H9 (cell line): ENCODE results near the gene BARX2. TPM values are rescaled to one million over a fixed set of nuclear protein-coding genes. Genes with fewer than 3 reads are reported as not detected.

Source experiments
- DNase-seq: peaks from one replicate; pipeline ENCODE4 v3.0.0-alpha.2; 2017
- H2AFZ ChIP-seq: one replicate; pipeline ENCODE4 v1.6.1; 2013; ENCODE audit warnings: mild to moderate bottlenecking, low read length, control low read depth, moderate library complexity
- H2AK5ac ChIP-seq: 2 replicates; pipeline ENCODE4 v1.6.1; 2013; ENCODE audit warnings: low read length, control low read depth, mixed read lengths; ENCODE audit not compliant: insufficient read length
- H2BK120ac ChIP-seq: one replicate; pipeline ENCODE4 v1.6.1; 2013; ENCODE audit warnings: low read depth, mild to moderate bottlenecking, low read length, control low read depth, inconsistent platforms; ENCODE audit not compliant: poor library complexity, severe bottlenecking
- H2BK12ac ChIP-seq: 2 replicates; pipeline ENCODE4 v1.6.1; 2013; ENCODE audit warnings: low read length, control low read depth, mixed read lengths, low read depth; ENCODE audit not compliant: insufficient read length
- H2BK15ac ChIP-seq: 2 replicates; pipeline ENCODE4 v1.6.1; 2013; ENCODE audit warnings: low read depth, low read length, control low read depth
- H2BK20ac ChIP-seq: one replicate; pipeline ENCODE4 v1.6.1; 2013; ENCODE audit warnings: low read depth, mild to moderate bottlenecking, low read length, control low read depth, inconsistent platforms; ENCODE audit not compliant: poor library complexity, severe bottlenecking
- H2BK5ac ChIP-seq: 2 replicates; pipeline ENCODE4 v1.6.1; 2013; ENCODE audit warnings: low read length, control low read depth, mixed read lengths; ENCODE audit not compliant: insufficient read length
- H3K14ac ChIP-seq: 2 replicates; pipeline ENCODE4 v1.6.1; 2013; ENCODE audit warnings: low read length, control low read depth; ENCODE audit not compliant: insufficient read depth
- H3K18ac ChIP-seq: 2 replicates; pipeline ENCODE4 v1.6.1; 2013; ENCODE audit warnings: low read depth, mild to moderate bottlenecking, mixed read lengths, low read length, control low read depth; ENCODE audit not compliant: insufficient read length
- H3K23ac ChIP-seq: 2 replicates; pipeline ENCODE4 v1.6.1; 2013; ENCODE audit warnings: low read length, control low read depth, mixed read lengths, low read depth; ENCODE audit not compliant: insufficient read length
- H3K23me2 ChIP-seq: 2 replicates; pipeline ENCODE4 v1.6.1; 2013; ENCODE audit warnings: low read depth, mild to moderate bottlenecking, mixed read lengths, low read length, control low read depth; ENCODE audit not compliant: insufficient read length, poor library complexity, severe bottlenecking
- H3K27ac ChIP-seq: 2 replicates; pipeline ENCODE4 v1.5.1; 2013; ENCODE audit warnings: low read length, control low read depth, mixed read lengths, low read depth; ENCODE audit not compliant: insufficient read length
- H3K27me3 ChIP-seq: 2 replicates; pipeline ENCODE4 v1.6.1; 2013; ENCODE audit warnings: low read length, control low read depth, inconsistent platforms; ENCODE audit not compliant: insufficient read depth
- H3K4ac ChIP-seq: 2 replicates; pipeline ENCODE4 v1.6.1; 2013; ENCODE audit warnings: low read depth, mild to moderate bottlenecking, control low read depth, inconsistent platforms, low read length, moderate library complexity
- H3K4me1 ChIP-seq: 2 replicates; pipeline ENCODE4 v1.6.1; 2013; ENCODE audit warnings: low read length, control low read depth, inconsistent platforms; ENCODE audit not compliant: insufficient read depth
- H3K4me2 ChIP-seq: 2 replicates; pipeline ENCODE4 v1.6.1; 2013; ENCODE audit warnings: low read length, control low read depth, mixed read lengths; ENCODE audit not compliant: insufficient read length, insufficient read depth
- H3K56ac ChIP-seq: 2 replicates; pipeline ENCODE4 v1.6.1; 2013; ENCODE audit warnings: low read depth, mild to moderate bottlenecking, mixed read lengths, low read length, control low read depth; ENCODE audit not compliant: insufficient read length
- H3K79me1 ChIP-seq: 2 replicates; pipeline ENCODE4 v1.6.1; 2013; ENCODE audit warnings: low read depth, mild to moderate bottlenecking, moderate library complexity, low read length, control low read depth, inconsistent platforms; ENCODE audit not compliant: insufficient read depth, poor library complexity, severe bottlenecking
- H3K79me2 ChIP-seq: 2 replicates; pipeline ENCODE4 v1.6.1; 2013; ENCODE audit warnings: low read length, control low read depth, inconsistent platforms; ENCODE audit not compliant: insufficient read depth
- H3K9ac ChIP-seq: 2 replicates; pipeline ENCODE4 v1.6.1; 2013; ENCODE audit warnings: low read length, control low read depth, mixed read lengths; ENCODE audit not compliant: insufficient read length; ENCODE audit errors: extremely low read depth
- H3K9me3 ChIP-seq: one replicate; pipeline ENCODE4 v1.6.1; 2013; ENCODE audit warnings: low read depth, low read length, inconsistent platforms; ENCODE audit not compliant: control insufficient read depth
- H3T11ph ChIP-seq: one replicate; pipeline ENCODE4 v1.6.1; 2013; ENCODE audit warnings: mild to moderate bottlenecking, low read length, control low read depth, inconsistent platforms
- H4K20me1 ChIP-seq: one replicate; pipeline ENCODE4 v1.6.1; 2013; ENCODE audit not compliant: control insufficient read depth, insufficient read length, insufficient read depth
- H4K5ac ChIP-seq: 2 replicates; pipeline ENCODE4 v1.6.1; 2013; ENCODE audit warnings: low read depth, mild to moderate bottlenecking, mixed read lengths, low read length, control low read depth; ENCODE audit not compliant: insufficient read length
- H4K8ac ChIP-seq: replicated peaks from 2 replicates; pipeline ENCODE4 v1.6.1; 2013; ENCODE audit warnings: low read length, control low read depth, mixed read lengths, low read depth; ENCODE audit not compliant: insufficient read length
- H4K91ac ChIP-seq: 2 replicates; pipeline ENCODE4 v1.6.1; 2013; ENCODE audit warnings: low read depth, mild to moderate bottlenecking, moderate library complexity, mixed read lengths, low read length, control low read depth; ENCODE audit not compliant: insufficient read length
- H3K27ac Mint-ChIP-seq, 3 experiments: 2 replicates in 2 of 3; 3 replicates in 1 of 3; pipeline ENCODE4 v1.8.0; 2020 to 2021; ENCODE audit warnings: mixed read lengths in 3 of 3, mild to moderate bottlenecking in 1 of 3, moderate library complexity in 1 of 3
- H3K27me3 Mint-ChIP-seq: 2 replicates; pipeline ENCODE4 v1.8.0; 2021; ENCODE audit warnings: low read depth, mild to moderate bottlenecking, moderate library complexity, mixed read lengths
- H3K36me3 Mint-ChIP-seq, 3 experiments: 2 replicates in 2 of 3; 3 replicates in 1 of 3; pipeline ENCODE4 v1.8.0; 2020 to 2021; ENCODE audit warnings: low read depth in 3 of 3, mixed read lengths in 3 of 3; ENCODE audit not compliant: insufficient read depth in 1 of 3
- H3K4me1 Mint-ChIP-seq, 2 experiments: 2 replicates each; pipeline ENCODE4 v1.8.0; 2020; ENCODE audit warnings: mixed read lengths in 2 of 2
- H3K4me3 Mint-ChIP-seq, 2 experiments: 2 replicates in 1 of 2; 3 replicates in 1 of 2; pipeline ENCODE4 v1.8.0; 2020 to 2021; ENCODE audit warnings: mild to moderate bottlenecking in 2 of 2, mixed read lengths in 2 of 2, moderate library complexity in 1 of 2
- H3K9me3 Mint-ChIP-seq, 2 experiments: 2 replicates in 1 of 2; 3 replicates in 1 of 2; pipeline ENCODE4 v1.8.0; 2020; ENCODE audit warnings: mild to moderate bottlenecking in 2 of 2, mixed read lengths in 2 of 2, moderate library complexity in 1 of 2
- CTCF ChIP-seq: fragments of 200-600 bp; sonication (generic); conservative IDR thresholded peaks from 3 replicates; pipeline ENCODE4 v1.8.0; 2021; ENCODE audit warnings: antibody characterized with exemption, mild to moderate bottlenecking
- WGBS: extraction: QIAGEN DNeasy Blood & Tissue Kit; methylation state at CpG from one replicate; pipeline ENCODE4 v1.1.7; 2013; ENCODE audit warnings: missing lambda C conversion rate, low lambda C conversion rate, mixed read lengths; ENCODE audit not compliant: insufficient read length; ENCODE audit errors: extremely low coverage; 5-methylcytosine and 5-hydroxymethylcytosine counted together
- total RNA-seq: library from RNA; stranded (reverse); gene quantifications from 2 replicates; pipeline ENCODE4 v1.2.1, GENCODE V29; 2021

BARX2 gene
- total RNA-seq, 1 experiment from 2014 or later: not detected

- no peaks in the 10 kb centered on the region for H3K79me1 ChIP-seq
- H3K27ac Mint-ChIP-seq: no peak overlapping the region
- no peak overlapping the region for H4K5ac ChIP-seq
- H4K20me1 ChIP-seq: no peaks in the 10 kb centered on the region
- no peak overlapping the region for H2BK15ac ChIP-seq
- no peak overlapping the region for H3K56ac ChIP-seq
- H3K4me1 ChIP-seq: no peaks in the 10 kb centered on the region
- H3K14ac ChIP-seq: no peak overlapping the region
- H3K4ac ChIP-seq: no peak overlapping the region
- no peak overlapping the region for H4K91ac ChIP-seq
- no peak overlapping the region for H2BK120ac ChIP-seq
- no peaks in the 10 kb centered on the region for H3K9me3 ChIP-seq
- no peak overlapping the region for H2AFZ ChIP-seq
- H3T11ph ChIP-seq: no peak overlapping the region
- no peak overlapping the region for H3K27ac ChIP-seq
- TF ChIP-seq CTCF: no peak
- H3K4me2 ChIP-seq: no peak overlapping the region
- DNase-seq: no peak
- H2BK12ac ChIP-seq: no peak overlapping the region
- H3K4me1 Mint-ChIP-seq: no peaks in the 10 kb centered on the region
- no peak overlapping the region for H3K4me3 Mint-ChIP-seq
- H2AK5ac ChIP-seq: no peak overlapping the region
- no peaks in the 10 kb centered on the region for H3K36me3 Mint-ChIP-seq
- H3K79me2 ChIP-seq: no peaks in the 10 kb centered on the region
- H3K27me3 Mint-ChIP-seq: peaks cover 56% of the 10 kb centered on the region
- H2BK20ac ChIP-seq: no peak overlapping the region
- H3K18ac ChIP-seq: no peak overlapping the region
- no peak overlapping the region for H4K8ac ChIP-seq
- no peaks in the 10 kb centered on the region for H3K23me2 ChIP-seq
- no peak overlapping the region for H3K9ac ChIP-seq
- H3K23ac ChIP-seq: no peak overlapping the region
- no CpG with 5 or more reads among the region's 3 CpGs for WGBS
- H3K27me3 ChIP-seq: no peaks in the 10 kb centered on the region
- no peak overlapping the region for H2BK5ac ChIP-seq
- H3K9me3 Mint-ChIP-seq: no peaks in the 10 kb centered on the region
These were observed 7.4 kb downstream of the BARX2 start for GRCh38 chr11:129383060-129383459.
